HCT116 (cell line): ENCODE measurements around the gene SLC7A7. TPM values are rescaled to one million over a fixed set of nuclear protein-coding genes. Genes with fewer than 3 reads are reported as not detected.

Experiments
- ATAC-seq: fragments of 200-7000 bp; cut with Tn5 transposase; 2 replicates; pipeline ENCODE4 v1.9.1; 2020; ENCODE audit warnings: mild to moderate bottlenecking, moderate library complexity
- BruUV-seq: library from RNA; stranded (reverse); fragments of 400-500 nt; replicated peaks from 2 replicates; lab custom pipeline; 2021; lab: Mats Ljungman, UMichigan
- CTCF ChIA-PET: fragments of 300-600 bp; sonication (Branson Sonifier 250); formaldehyde crosslinking; loops from one replicate; lab custom pipeline; 2021; ENCODE audit warnings: antibody characterized with exemption; lab: Charles Lee
- POLR2A ChIA-PET: fragments of 300-600, 350-600 bp; sonication (Branson Sonifier 250); formaldehyde crosslinking; loops from one replicate; lab custom pipeline; 2021; ENCODE audit warnings: antibody characterized with exemption; lab: Charles Lee
- RAD21 ChIA-PET, 2 experiments: fragments of 300-600 bp; sonication (Branson Sonifier 250); formaldehyde crosslinking; loops; one replicate each; lab custom pipeline; 2023; ENCODE audit warnings: low total read pairs in 2 of 2; ENCODE audit not compliant: uncharacterized antibody in 2 of 2, unreplicated experiment in 2 of 2, low non-redundant PET in 1 of 2; lab: Charles Lee
- DNase-seq: peaks from one replicate; pipeline ENCODE4 v3.0.0-alpha.2; 2010; ENCODE audit warnings: low read depth, low spot score
- H2AFZ ChIP-seq: fragments of 200-600 bp; shearing (Covaris generic), sonication (generic); 2 replicates; pipeline ENCODE4 v1.6.1; 2017; ENCODE audit warnings: low read depth, mixed run types, mixed read lengths, antibody characterized with exemption, low read length; ENCODE audit not compliant: poor library complexity, severe bottlenecking
- H3K27ac ChIP-seq: 2 replicates; pipeline ENCODE4 v1.5.1; 2012; ENCODE audit warnings: low read depth, low read length
- H3K27me3 ChIP-seq: fragments of 200-600 bp; sonication (generic); 2 replicates; pipeline ENCODE4 v1.6.1; 2016; ENCODE audit warnings: mixed run types, low read length, mixed read lengths; ENCODE audit not compliant: insufficient read depth
- H3K36me3 ChIP-seq, 2 experiments: fragments of 200-500 bp in 1 of 2; fragments of 200-600 bp in 1 of 2; sonication (Bioruptor generic) in 1 of 2; sonication (generic) in 1 of 2; 2 replicates each; pipeline versions ENCODE4 v1.5.1 to v1.6.1; 2014 to 2016; ENCODE audit warnings: low read length in 2 of 2, inconsistent platforms in 1 of 2, mixed read lengths in 1 of 2, mixed run types in 1 of 2; ENCODE audit not compliant: insufficient read depth in 2 of 2, control insufficient read depth in 1 of 2
- H3K4me1 ChIP-seq, 2 experiments: fragments of 200-600 bp in 1 of 2; sonication (generic) in 1 of 2; 2 replicates each; pipeline versions ENCODE4 v1.5.1 to v1.6.1; 2012 to 2017; ENCODE audit warnings: low read length in 2 of 2, inconsistent platforms in 1 of 2, mild to moderate bottlenecking in 1 of 2, mixed read lengths in 1 of 2, mixed run types in 1 of 2, moderate library complexity in 1 of 2; ENCODE audit not compliant: insufficient read depth in 2 of 2, control insufficient read depth in 1 of 2
- H3K4me2 ChIP-seq: fragments of 200-600 bp; sonication (generic); 2 replicates; pipeline ENCODE4 v1.6.1; 2017; ENCODE audit warnings: mixed run types, low read length, mixed read lengths
- H3K4me3 ChIP-seq, 2 experiments: fragments of 200-600 bp in 1 of 2; sonication (generic) in 1 of 2; replicated peaks in 1 of 2; 2 replicates each; pipeline ENCODE4 v1.5.1; 2011 to 2016; ENCODE audit warnings: low read length in 2 of 2, control low read depth in 1 of 2, low read depth in 1 of 2, mild to moderate bottlenecking in 1 of 2, mixed read lengths in 1 of 2, mixed run types in 1 of 2
- H3K79me2 ChIP-seq: fragments of 200-600 bp; sonication (generic); 2 replicates; pipeline ENCODE4 v1.6.1; 2017; ENCODE audit warnings: mild to moderate bottlenecking, mixed run types, low read length, moderate library complexity, mixed read lengths; ENCODE audit not compliant: insufficient read depth
- H3K9ac ChIP-seq: fragments of 200-600 bp; sonication (generic); 2 replicates; pipeline ENCODE4 v1.6.1; 2016; ENCODE audit warnings: low read length, mixed read lengths
- H3K9me2 ChIP-seq: fragments of 200-600 bp; sonication (generic), shearing (Covaris generic); 2 replicates; pipeline ENCODE4 v1.6.1; 2017; ENCODE audit warnings: mixed run types, mild to moderate bottlenecking, moderate library complexity; ENCODE audit not compliant: insufficient read depth
- H3K9me3 ChIP-seq, 2 experiments: fragments of 200-500 bp in 1 of 2; fragments of 200-600 bp in 1 of 2; sonication (Bioruptor generic) in 1 of 2; sonication (generic) in 1 of 2; 2 replicates each; pipeline ENCODE4 v1.6.1; 2014 to 2017; ENCODE audit warnings: low read length in 2 of 2, mixed read lengths in 2 of 2, inconsistent platforms in 1 of 2, low read depth in 1 of 2, mild to moderate bottlenecking in 1 of 2, mixed run types in 1 of 2, moderate library complexity in 1 of 2; ENCODE audit not compliant: control insufficient read depth in 1 of 2, insufficient read depth in 1 of 2
- H4K20me1 ChIP-seq: fragments of 200-600 bp; sonication (generic), shearing (Covaris generic); 2 replicates; pipeline ENCODE4 v1.6.1; 2017; ENCODE audit warnings: mixed run types, mild to moderate bottlenecking, moderate library complexity; ENCODE audit not compliant: insufficient read depth
- ATF3 ChIP-seq: IDR thresholded peaks from 2 replicates; pipeline ENCODE4 v1.6.1; 2012
- CEBPB ChIP-seq: IDR thresholded peaks from 2 replicates; pipeline ENCODE4 v1.6.1; 2012; ENCODE audit warnings: low read depth
- CTCF ChIP-seq, 3 experiments: fragments of 200-600 bp in 1 of 3; sonication (generic) in 1 of 3; IDR thresholded peaks in 2 of 3; conservative IDR thresholded peaks in 1 of 3; 2 replicates each; pipeline ENCODE4 v1.5.1; 2012 to 2017; ENCODE audit warnings: low read depth in 2 of 3, low read length in 2 of 3, antibody characterized with exemption in 1 of 3, borderline replicate concordance in 1 of 3, control low read depth in 1 of 3, mild to moderate bottlenecking in 1 of 3, mixed read lengths in 1 of 3, mixed run types in 1 of 3, moderate library complexity in 1 of 3; ENCODE audit not compliant: insufficient read depth in 1 of 3
- ELF1 ChIP-seq: IDR thresholded peaks from 2 replicates; pipeline ENCODE4 v1.6.1; 2012; ENCODE audit warnings: low read depth, borderline replicate concordance
- EZH2 ChIP-seq: fragments of 200-600 bp; sonication (generic); IDR thresholded peaks from 2 replicates; pipeline ENCODE4 v1.6.1; 2017; ENCODE audit warnings: antibody characterized with exemption, mixed run types
- EZH2phosphoT487 ChIP-seq: fragments of 200-600 bp; IDR thresholded peaks from 2 replicates; pipeline ENCODE4 v1.6.1; 2018; ENCODE audit warnings: antibody characterized with exemption, borderline replicate concordance
- FOSL1 ChIP-seq: IDR thresholded peaks from 2 replicates; pipeline ENCODE4 v1.6.1; 2012; ENCODE audit warnings: low read depth
- JUND ChIP-seq: IDR thresholded peaks from 2 replicates; pipeline ENCODE4 v1.6.1; 2012
- MAX ChIP-seq: IDR thresholded peaks from 2 replicates; pipeline ENCODE4 v1.6.1; 2012
- POLR2A ChIP-seq: IDR thresholded peaks from 2 replicates; pipeline ENCODE4 v1.7.0; 2011; ENCODE audit warnings: borderline replicate concordance; ENCODE audit not compliant: insufficient read depth, insufficient read length; ENCODE audit errors: extremely low read depth
- POLR2AphosphoS5 ChIP-seq: IDR thresholded peaks from 2 replicates; pipeline ENCODE4 v1.6.1; 2011; ENCODE audit warnings: mild to moderate bottlenecking, low read depth, low read length, moderate library complexity
- RAD21 ChIP-seq: IDR thresholded peaks from 2 replicates; pipeline ENCODE4 v1.6.1; 2012; ENCODE audit warnings: low read depth, mild to moderate bottlenecking
- SIN3A ChIP-seq: IDR thresholded peaks from 2 replicates; pipeline ENCODE4 v1.6.1; 2012; ENCODE audit warnings: low read depth
- SP1 ChIP-seq: IDR thresholded peaks from 2 replicates; pipeline ENCODE4 v1.6.1; 2012; ENCODE audit warnings: low read depth
- YY1 ChIP-seq: IDR thresholded peaks from 2 replicates; pipeline ENCODE4 v1.6.1; 2011; ENCODE audit warnings: low read length, low read depth, moderate library complexity, mild to moderate bottlenecking; ENCODE audit not compliant: insufficient replicate concordance; ENCODE audit errors: extremely low read depth
- ZFX ChIP-seq: fragments of 450-650 bp; IDR thresholded peaks from 2 replicates; pipeline ENCODE4 v1.6.1; 2017
- ZNF274 ChIP-seq: fragments of 200-500 bp; sonication (Bioruptor generic); IDR thresholded peaks from 2 replicates; pipeline ENCODE4 v1.6.1; 2014; ENCODE audit warnings: mild to moderate bottlenecking, low read depth, low read length, inconsistent platforms
- intact Hi-C: fragments of 100-400 bp; cut with micrococcal nuclease; formaldehyde crosslinking; loops from 2 replicates; pipeline ENCODE4 v1.10.0; 2022
- total RNA-seq: library from RNA; stranded (reverse); gene quantifications from one replicate; pipeline ENCODE4 v1.2.1, GENCODE V29; 2021; ENCODE audit not compliant: unreplicated experiment

SLC7A7 gene
- total RNA-seq, 1 experiment from 2014 or later: 0.27 TPM

- Histone ChIP-seq H3K9ac (peak within 1 kb of the TSS; percentile 70), H4K20me1 (no peaks in the 10 kb centered on the region), H3K9me3 (no peaks in the 10 kb centered on the region), H3K27ac (peak within 1 kb of the TSS; percentile 48; the same call in 1 of the 2 replicates), H3K79me2 (no peaks in the 10 kb centered on the region; the same call in 1 of the 2 replicates), H3K4me1 (peaks cover 0 to 14% of the 10 kb centered on the region in 2 experiments; a peak in 1 of 4 replicates), H3K4me2 (peak within 1 kb of the TSS; percentile 80), H3K36me3 (peaks cover 14 to 15% of the 10 kb centered on the region in 2 experiments), H3K4me3 (peak within 1 kb of the TSS; percentile 56 to 62), H3K27me3 (no peaks in the 10 kb centered on the region), H3K9me2 (no peaks in the 10 kb centered on the region), H2AFZ (peak within 1 kb of the TSS; percentile 61)
- 0 out of 6 replicates have a peak, but pooled peaks of 2 of the 3 experiments have one; percentile 3 to 12 for TF ChIP-seq CTCF (IDR thresholded peaks at IDR 0.05 in 2 of 3, conservative IDR thresholded peaks at IDR 0.05 in 1 of 3; ENCODE audit: borderline replicate concordance in 1 of 3, insufficient read depth in 1 of 3, low read depth in 2 of 3, low read length in 2 of 3)
- no peak for TF ChIP-seq FOSL1
- peak; percentile 41; the same call in 1 of the 2 replicates for TF ChIP-seq POLR2AphosphoS5
- intact Hi-C loops: no loop called here
- BruUV-seq: no TSS peak
- CTCF ChIA-PET: interaction anchor here (1.0 to 1.3 kb wide), 2 partner anchors 16 to 18 kb away, joined by 3 to 4 read pairs; no protein-coding TSS in a partner anchor
- POLR2A ChIA-PET: no interaction called here
- DNase-seq (no peak), ATAC-seq (peak; percentile 64)
- RAD21 ChIA-PET: no interaction called here
Observed at GRCh38 chr14:22836301-22837113, 21.3 kb upstream of the SLC7A7 start, which contains the start of gene MMP14. Gene MMP14, plus strand, starts transcription at chr14:22836585. Its CDS starts 233 bp downstream, at chr14:22836818.

- no TSS peak for BruUV-seq
- Histone ChIP-seq H3K9ac (no peak overlapping the region), H3K9me3 (no peaks in the 10 kb centered on the region), H4K20me1 (no peaks in the 10 kb centered on the region), H3K27ac (no peak overlapping the region), H3K36me3 (peaks cover 16 to 19% of the 10 kb centered on the region in 2 experiments), H3K4me2 (no peak overlapping the region), H3K79me2 (peaks cover 9% of the 10 kb centered on the region), H3K4me1 (peaks cover 4 to 18% of the 10 kb centered on the region in 2 experiments; a peak in 3 of 4 replicates), H2AFZ (no peak overlapping the region), H3K4me3 (no peak overlapping the region)
- intact Hi-C loops: no loop called here
- TF ChIP-seq YY1 (no peak), ELF1 (no peak), EZH2phosphoT487 (no peak), MAX (no peak), POLR2A (no peak), RAD21 (no peak), EZH2 (no peak), SP1 (no peak), SIN3A (no peak), ZFX (no peak), POLR2AphosphoS5 (no peak), ATF3 (no peak), JUND (no peak), CEBPB (no peak), ZNF274 (no peak)
- TF ChIP-seq, all 23 proteins: peak for 0
- Histone ChIP-seq H3K27me3 (no peaks in the 10 kb centered on the region), H3K9me2 (no peaks in the 10 kb centered on the region)
- CTCF ChIA-PET: no interaction called here
- DNase-seq: no peak
- no peak for ATAC-seq
- RAD21 ChIA-PET: no interaction called here
- POLR2A ChIA-PET: no interaction called here
Observed at GRCh38 chr14:22835505-22835904, 20.3 kb upstream of the SLC7A7 start.
